GM21529 (cell line): ENCODE measurements around the gene OSBPL7.

Experiments
- ATAC-seq: cut with Tn5 transposase; IDR thresholded peaks from one replicate; pipeline ENCODE4 v1.9.1; 2021; ENCODE audit not compliant: unreplicated experiment

OSBPL7 gene

GRCh38 chr17:47807421-47807820, 14.2 kb downstream of the OSBPL7 start:
- no peak for ATAC-seq

DNA sequence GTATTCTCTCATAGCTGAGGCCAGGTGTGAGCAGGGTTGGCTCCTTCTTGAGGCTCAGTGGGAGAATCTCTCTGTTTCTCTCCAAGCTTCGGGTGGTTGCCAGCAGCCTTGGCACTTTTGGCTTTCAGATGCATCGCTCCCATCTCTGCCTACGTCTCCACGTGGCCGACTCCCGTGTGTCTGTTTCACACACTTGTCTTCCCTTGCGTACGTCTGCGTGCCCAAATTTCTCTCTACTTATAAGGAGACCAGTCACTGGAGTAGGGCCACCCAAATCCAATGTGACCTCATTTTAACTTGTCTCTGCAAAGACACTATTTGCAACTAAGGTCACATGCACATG, 14.7 kb downstream of the OSBPL7 start:
- no peak for ATAC-seq

DNA sequence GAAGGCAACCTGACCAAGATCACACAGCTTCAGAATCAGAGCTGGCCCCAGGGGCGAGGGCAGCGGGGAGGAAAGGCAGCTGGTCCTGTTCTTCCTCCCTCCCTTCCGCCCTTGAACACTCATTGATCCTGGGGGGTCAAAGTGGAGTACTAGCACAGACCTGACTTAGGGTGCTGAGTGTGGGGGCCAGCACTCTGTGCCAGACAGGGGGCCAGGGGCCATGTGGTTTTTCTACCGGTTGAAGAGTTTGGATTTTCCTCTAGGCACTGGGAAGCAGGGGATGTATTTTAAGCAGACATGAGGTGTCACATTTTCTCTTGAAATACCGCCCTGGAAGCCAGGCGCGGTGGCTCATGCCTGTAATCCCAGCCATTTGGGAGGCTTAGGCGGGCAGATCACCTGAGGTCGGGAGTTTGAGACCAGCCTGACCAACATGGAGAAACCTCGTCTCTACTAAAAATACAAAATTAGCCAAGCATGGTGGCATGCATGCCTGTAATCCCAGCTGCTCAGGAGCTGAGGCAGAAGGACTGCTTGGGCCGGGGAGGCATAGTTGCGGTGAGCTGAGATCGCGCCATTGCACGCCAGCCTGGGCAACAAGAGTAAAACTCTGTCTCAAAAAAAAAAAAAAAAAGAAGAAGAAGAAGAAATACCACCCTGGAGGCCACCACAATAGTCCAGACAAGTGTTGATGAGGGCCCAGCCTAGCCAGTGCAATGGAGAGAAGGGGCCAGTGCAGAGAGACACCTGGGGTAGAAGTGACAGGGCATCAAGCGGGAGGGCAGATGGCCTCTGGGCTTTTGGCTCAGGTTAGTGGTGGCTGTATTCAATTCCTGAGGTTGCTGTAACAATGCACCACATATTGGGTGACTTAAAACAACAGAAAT, 15.3 kb downstream of the OSBPL7 start:
- ATAC-seq = no peak

DNA sequence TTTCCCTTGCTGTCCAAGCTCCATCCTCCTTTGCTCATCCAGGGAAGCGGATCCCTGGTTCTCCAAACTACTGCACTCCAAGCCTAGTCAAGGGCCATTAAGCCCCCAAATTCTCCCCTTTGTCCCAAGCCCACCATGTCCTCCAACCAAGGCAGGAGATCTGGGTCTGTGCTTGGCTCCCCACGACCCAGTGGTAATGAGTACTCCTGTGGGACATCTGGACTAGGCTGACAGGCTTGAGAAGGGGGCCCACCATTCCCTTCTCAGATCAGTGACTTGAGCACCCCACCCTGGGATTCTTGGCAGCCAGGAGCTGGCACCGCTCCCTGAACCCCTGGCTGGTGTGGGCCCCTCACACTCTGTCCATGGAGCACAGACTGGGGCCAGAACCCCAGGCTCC, 17.1 kb downstream of the OSBPL7 start:
- ATAC-seq = no peak

- ATAC-seq = no peak
Observed at GRCh38 chr17:47803751-47804150, 17.8 kb downstream of the OSBPL7 start.

- no peak for ATAC-seq
Observed at GRCh38 chr17:47803201-47803600, 18.4 kb downstream of the OSBPL7 start.

DNA sequence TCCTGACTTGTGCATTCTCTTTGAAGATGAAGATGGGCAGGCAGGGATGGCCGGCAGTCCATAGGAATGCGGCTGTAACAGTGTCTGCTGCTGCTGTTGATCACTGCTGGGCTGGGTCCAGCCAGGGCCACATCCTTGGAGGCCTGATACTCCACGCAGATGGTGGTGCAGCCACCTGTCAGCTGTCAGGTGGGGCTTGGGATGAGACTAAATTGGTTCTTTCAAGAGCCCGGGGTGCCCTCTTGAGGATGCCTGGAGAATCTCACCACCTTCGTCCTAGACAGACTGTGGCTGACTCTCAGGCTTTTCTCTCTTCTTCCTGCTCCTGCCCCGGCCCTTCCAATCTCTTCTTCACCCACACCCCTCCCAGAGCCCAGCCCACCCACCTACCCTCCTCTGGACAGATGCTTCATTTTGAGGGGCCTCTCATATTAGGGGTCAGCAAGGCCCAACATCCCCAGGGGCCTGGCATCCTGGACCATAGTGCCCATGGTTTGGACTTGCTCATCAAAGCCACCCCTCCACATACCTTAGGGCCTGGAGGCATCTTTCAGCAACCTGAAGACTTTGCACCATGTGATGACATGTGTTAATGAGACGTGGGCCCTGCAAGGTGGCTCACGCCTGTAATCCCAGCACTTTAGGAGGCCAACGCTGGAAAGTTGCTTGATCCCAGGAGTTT, 19.1 kb downstream of the OSBPL7 start:
- no peak for ATAC-seq

DNA sequence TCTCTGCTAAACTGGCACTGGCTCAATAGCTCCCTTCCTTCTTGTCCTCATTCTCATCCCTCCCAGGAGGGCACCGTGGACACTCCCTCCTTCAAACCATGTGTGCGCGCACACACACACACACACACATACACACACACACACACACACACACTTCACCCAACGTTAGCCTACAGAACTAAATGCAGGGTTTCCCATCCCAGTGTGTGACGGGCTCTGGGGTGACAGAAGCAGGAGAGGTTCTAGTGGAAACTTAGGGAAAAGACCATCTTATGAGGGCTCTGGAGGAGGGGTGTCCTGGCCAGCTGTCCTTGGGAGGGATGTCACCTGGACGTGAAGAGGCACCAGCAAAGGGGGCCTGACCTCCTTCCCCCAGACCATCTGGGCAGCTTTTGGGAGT, 19.7 kb downstream of the OSBPL7 start:
- ATAC-seq = no peak

GRCh38 chr17:47801176-47801765, 20.3 kb downstream of the OSBPL7 start:
- no peak for ATAC-seq

- no peak for ATAC-seq
Observed at GRCh38 chr17:47800686-47801085, 20.9 kb downstream of the OSBPL7 start.

- no peak for ATAC-seq
Observed at GRCh38 chr17:47797797-47798196, 23.8 kb downstream of the OSBPL7 start.

DNA sequence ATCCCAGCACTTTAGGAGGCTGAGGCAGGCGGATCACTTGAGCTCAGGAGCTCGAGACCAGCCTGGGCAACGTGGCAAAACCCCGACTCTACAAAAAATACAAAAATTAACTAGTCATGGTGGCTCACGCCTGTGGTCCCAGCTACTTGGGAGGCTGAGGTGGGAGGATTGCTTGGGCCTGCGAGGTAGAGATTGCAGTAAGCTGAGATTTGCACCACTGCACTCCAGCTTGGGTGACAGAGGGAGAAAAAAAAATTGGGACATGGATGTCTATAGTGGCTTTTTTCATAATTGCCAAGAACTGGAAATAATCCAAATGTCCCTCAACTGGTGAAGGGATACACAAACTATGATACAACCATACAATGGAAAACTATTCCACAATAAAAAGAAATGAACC, 28.6 kb downstream of the OSBPL7 start:
- ATAC-seq = no peak

GRCh38 chr17:47792457-47792856, 29.1 kb downstream of the OSBPL7 start:
- ATAC-seq = no peak

- ATAC-seq = no peak
Observed at GRCh38 chr17:47791025-47791424, 30.6 kb downstream of the OSBPL7 start.

GRCh38 chr17:47789611-47790561, 31.7 kb downstream of the OSBPL7 start:
- ATAC-seq = no peak

DNA sequence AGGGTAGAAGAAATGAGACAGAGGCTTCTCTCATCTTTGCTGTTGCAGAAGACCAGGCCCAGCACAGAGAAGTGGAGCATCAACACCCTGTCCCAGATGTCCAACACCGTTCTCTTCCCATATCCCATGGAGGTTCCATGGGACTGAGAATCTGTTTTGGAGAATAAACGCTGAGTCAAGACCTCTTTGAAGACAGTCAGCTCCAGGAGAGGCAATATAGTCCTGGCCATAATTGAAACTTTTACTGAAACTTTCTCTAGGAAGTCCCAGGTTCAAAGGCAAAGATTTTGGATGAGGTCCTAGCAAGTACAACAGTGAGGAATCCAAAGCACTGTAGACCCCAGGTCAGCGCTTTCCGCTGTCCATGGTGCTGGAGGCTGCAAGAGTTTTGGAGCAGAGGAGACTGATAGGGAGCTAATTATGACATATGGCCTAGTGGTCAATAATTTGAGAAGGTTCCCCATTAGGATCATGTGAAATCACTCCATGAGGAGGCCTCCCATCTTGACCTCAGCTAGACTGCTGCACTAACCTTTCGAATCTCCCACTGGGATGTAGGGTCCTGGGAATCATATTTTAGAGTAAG, 36.0 kb downstream of the OSBPL7 start:
- ATAC-seq = no peak

DNA sequence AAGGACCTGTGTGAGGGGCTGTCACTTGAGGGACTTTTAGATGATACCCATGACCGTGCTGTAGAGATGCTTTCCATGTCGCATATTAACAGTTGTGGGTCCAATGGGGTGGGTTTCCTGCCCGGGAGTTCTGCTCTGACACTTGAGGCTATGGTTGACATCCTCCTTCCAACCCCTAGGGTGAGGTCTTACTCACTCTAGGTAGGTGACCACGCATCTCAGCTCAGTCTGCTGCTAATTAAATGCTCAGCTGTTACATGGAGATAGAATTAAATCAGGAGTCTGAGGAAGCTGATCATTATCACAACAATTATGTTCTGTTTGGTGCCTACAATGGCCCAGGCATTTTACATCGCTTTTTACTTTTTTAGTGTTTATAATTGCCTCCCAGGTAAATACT, 40.2 kb downstream of the OSBPL7 start:
- ATAC-seq = no peak

GRCh38 chr17:47778184-47778635, 43.4 kb downstream of the OSBPL7 start:
- no peak for ATAC-seq

GRCh38 chr17:47776330-47777197, 45.0 kb downstream of the OSBPL7 start:
- no peak for ATAC-seq
